GM18907 (cell line): ENCODE results near the gene ADGRD2.

Experiments
- ATAC-seq: cut with Tn5 transposase; IDR thresholded peaks from one replicate; pipeline ENCODE4 v1.9.1; 2021; ENCODE audit warnings: mild to moderate bottlenecking, moderate library complexity; ENCODE audit not compliant: unreplicated experiment

The ADGRD2 gene

DNA sequence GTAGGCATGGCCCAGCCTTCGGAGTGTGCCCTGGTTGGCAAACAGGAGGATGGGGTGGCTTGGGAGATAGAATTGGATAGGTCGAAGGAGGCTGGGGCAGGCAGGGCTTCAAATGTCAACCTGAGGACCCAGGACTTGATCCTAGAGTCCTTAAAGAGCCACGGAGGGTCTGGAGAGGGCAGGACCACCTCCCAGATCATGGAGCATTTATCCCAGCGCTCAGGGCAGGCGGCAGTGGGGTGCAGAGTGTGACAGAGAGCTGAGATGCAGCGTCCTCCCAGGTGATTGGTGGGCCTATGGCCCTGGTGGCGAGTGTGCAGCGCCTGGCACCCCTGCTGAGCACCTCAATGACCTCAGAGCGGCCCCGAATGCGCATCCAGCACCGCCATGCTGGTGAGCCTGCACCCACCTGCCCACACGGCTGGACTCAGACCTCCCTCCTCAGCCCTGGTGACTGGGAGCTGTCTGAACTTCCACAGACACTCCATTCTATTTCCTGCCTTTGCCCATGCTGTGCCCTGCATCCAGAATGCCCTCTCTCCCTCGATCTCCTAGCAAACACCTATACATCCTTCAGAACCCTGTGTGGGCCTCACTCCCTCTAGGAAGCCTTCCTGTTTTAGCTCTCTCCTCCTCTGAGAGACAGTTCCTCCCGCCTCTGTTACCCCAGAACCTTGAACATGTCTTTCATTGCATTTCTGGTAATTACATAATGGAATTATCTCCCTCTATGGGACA is 6.3 kb downstream of the ADGRD2 start:
- ATAC-seq, result no peak

DNA sequence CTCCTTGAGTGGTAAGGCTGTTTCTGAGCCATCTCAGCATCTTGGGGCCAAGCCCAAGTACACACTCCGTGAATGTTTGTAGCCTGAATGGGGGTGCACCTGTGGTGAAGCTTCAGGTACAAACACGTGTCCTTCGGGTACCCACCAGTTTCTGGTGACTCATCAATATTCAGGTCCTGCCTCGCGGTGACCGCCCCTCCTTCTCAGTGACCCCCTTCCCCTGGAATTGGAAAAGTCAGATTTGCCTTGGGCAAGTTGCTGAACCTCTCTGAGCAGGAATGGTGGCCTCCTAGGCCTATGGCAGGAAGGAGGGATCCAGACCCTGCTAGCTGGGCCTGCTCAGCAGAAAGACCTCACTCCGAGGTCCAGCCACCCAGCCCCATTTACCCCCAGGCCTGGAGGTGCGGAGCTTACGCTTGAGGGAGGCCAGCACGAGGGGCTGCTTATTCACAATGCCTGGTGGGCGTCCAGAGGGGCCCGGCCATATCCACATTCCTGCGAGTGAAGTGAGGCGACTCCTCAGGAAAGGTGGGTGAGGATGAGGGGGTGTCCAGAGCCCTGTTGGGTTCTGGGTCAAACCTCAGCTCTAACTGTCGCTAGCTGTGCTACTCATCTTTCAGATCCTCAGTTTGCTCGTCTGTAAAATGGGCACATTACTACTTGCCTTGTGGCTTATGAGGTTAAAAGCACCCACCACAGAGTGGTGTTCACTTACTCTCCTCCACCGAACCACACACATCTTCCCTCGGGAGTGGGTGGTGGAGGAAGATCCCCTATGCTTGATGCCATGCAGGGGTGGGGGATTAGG is 7.0 kb downstream of the ADGRD2 start:
- no peak for ATAC-seq

DNA sequence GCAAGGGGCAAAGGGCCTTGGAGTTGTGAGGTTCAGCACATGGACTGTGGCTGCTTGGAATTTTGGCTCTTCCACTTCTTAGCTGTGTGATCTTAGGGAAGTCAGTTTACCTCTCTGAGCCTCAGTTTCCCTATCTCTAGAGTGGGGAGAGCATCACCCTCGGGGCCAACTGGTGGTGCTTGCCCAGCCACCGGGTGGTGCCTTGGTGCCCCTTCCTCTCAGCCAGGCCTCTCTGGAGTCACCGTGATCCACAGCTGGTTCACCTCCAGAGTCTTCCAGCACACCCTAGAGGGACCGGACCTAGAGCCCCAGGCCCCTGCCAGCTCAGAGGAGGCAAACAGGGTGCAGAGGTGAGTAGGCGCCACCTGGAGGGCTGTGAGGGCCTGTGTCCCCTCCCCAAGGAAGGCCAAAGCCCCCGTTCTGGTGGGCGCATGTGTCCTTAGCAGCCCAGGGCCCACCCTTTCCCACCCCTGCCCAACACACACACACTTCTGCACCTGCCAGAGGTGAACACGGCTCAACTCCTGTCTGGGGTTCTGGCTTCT is 7.7 kb downstream of the ADGRD2 start:
- ATAC-seq, result no peak

DNA sequence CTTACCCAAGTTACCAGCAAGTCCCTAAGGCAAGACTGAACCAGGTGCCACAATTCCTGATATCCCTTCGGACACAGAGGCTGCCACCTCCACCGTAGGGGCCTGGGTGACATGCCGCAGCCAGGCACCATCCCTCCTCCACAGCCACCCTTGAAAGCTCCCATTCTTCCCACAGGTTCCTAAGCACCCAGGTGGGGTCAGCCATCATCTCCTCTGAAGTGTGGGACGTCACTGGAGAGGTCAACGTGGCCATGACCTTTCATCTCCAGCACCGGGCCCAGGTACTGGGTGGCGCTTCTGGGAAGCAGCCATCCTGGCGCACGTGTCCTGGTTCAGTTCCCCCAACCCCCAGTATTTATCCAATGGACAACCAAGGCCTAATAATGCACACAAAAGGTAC is 8.2 kb downstream of the ADGRD2 start:
- no peak for ATAC-seq

DNA sequence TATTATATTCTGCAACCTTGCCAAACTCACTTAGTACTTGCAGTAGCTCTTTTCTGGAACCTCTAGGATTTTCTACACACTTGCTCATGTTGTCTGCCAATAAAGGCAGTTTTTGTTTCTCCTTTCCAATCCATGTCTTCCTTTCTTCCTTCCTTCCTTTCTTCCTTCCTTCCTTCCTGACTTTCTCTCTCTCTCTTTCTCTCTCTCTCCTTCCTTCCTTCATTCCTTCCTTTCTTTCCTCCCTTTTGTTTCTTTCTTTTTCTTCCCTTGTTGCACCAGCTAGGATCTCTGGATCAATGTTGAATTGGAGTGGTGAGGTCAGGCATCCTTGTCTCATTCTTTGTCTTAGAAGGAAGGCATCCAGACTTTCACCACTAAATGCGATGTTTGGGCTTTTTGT is 12.5 kb downstream of the ADGRD2 start:
- ATAC-seq, result no peak

DNA sequence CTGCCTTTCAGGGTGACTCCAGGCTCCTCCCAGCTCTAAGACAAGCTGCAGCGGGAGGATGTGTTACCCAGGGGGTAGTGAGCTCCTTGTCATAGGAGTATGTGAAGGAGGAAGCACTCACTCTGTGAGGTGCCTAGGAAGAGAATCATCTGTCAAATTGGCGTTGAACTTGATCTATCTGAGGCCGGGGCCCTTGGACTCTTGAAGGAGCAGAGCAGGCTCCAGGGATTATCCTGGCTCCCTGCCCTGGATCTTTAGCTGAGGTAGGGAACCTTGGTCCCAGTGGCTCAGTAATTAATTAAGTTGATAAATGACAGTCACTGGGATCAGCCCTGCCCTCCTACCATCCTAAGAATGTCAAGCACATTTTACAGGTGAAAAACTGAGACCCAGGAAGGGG is 15.5 kb downstream of the ADGRD2 start:
- no peak for ATAC-seq

DNA sequence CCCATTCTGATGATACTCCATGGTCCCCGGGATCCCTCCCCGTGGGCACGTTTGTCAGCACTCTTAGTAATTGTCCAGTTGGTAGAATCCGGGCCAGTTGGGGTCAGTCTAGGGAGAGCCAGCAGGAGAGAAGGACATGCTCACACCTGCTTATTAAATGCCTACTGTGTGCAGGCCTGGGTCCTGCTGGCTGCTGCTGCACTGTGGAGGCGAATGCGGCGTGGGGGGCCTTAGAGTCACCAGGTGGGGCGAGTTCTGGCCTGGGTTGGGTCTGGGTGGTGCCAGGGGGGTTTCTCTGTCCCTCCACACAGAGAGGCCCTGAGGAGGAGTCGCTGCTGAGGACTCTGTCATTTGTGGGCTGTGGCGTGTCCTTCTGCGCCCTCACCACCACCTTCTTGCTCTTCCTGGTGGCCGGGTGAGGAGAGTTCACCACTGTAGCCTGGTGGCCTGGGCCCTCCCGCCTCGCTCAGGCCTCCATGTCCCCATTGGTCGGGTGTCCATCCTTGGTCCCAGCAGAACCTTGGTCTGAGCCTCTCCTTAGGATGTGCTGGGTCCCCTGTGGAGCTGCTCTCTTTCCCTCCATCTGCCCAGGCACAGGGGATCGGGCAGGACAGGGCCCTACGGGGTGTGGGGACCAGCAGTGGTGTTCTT is 17.3 kb downstream of the ADGRD2 start:
- no peak for ATAC-seq

DNA sequence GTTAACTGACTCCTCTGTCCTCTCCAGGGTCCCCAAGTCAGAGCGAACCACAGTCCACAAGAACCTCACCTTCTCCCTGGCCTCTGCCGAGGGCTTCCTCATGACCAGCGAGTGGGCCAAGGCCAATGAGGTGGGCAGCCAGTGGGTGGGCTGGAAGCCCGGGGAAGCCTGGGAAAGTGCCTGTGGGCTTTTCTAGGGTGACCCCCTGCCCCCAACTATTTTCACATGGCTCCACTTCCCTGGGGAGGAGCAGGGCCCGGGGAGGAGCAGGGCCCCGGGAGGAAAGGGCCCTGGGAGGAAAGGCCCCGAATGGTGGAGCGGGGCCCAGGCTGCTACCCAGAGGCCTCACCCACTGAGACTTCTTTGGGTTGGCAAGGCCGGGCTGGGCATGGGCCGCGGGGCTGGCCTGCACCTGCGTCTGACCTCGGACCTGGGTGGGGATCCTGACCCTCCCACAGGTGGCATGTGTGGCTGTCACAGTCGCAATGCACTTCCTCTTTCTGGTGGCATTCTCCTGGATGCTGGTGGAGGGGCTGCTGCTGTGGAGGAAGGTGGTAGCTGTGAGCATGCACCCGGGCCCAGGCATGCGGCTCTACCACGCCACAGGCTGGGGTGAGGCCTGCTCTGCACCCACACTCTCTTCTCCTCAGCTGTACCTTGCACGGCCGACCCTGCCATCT is 17.9 kb downstream of the ADGRD2 start:
- ATAC-seq, result no peak

DNA sequence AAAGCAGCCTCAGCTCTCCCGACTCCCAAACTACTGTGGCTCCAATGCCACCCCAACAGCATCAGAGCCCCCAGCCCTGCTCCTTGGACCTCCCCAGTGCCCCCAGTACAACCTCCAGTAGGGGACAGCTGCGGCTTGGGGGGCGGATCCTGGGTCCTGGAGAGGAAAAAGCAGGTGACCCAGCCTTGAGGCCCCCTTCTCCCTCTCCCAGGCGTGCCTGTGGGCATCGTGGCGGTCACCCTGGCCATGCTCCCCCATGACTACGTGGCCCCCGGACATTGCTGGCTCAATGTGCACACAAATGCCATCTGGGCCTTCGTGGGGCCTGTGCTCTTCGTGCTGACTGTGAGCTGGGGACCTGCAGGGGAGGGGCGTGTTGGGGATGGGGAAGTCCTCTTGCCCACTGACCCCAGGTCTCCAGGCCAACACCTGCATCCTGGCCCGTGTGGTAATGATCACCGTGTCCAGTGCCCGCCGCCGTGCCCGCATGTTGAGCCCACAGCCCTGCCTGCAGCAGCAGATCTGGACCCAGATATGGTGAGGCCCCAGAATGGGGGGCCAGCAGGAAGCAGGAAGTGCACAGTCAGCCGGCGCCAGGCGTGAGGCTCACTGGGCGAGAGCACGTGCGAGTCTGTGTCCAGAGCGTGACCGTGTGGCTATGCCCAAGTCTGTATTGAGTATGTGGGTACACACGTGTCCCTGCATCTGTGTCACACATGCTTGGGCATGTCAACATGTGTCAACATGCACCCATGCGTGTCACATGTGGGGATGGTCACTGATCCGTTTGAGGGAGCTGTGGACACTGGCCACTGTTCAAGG is 19.0 kb downstream of the ADGRD2 start:
- no peak for ATAC-seq

DNA sequence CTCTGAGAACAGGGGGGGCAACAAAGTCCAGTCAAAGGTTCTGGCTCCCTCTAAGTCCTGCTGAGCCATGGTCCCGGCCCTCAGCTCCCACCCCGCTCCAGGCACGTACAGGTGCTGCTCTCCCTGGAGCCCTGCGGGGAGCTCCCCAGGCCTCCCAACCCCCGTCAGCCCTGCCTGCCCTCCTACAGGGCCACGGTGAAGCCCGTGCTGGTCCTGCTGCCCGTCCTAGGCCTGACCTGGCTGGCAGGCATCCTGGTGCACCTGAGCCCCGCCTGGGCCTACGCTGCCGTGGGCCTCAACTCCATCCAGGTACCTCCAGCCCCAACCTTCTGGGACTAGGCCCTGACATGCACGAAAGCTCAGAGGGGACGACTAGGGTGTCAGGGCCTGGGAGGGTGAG is 20.1 kb downstream of the ADGRD2 start:
- ATAC-seq, result no peak

DNA sequence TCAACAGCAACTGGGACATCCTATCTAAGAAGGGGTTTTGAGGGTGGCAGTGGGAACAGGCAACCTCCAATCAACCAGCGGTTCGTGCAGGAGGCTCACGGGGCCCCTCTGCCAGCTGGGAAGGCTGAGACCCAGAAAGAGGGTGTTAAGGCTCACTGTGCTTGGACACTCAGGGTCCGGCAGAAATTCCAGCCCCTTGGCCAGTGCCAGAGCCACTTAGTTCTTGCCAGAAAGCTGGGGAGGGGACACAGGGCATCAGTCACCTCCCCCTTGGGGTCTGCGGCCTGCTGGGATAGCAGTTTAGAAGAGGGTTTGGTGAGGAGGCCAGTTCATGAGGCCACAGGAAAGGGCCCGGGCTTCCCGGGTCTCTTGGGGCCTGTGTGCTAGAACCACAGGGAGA is 20.5 kb downstream of the ADGRD2 start:
- no peak for ATAC-seq

DNA sequence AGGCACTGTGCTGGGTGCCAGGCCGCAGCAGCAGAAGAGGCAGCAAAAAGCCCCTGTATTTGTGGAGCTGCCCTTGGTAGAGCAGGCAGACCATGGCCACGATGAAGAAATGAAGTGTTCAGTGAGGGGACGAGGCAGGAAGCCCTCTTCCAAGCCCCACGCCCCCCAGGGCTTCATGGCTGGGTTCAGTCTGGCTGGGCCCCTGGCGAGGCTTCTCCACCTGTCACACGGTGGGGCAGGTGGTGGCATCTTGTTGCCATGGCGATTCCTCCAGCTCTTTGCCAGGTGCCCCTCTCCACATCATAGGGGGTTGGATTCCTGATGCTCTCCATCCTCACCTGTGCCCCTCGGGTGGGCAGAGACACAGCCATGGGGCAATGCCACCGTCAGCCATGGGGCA is 21.5 kb downstream of the ADGRD2 start:
- ATAC-seq, result no peak

DNA sequence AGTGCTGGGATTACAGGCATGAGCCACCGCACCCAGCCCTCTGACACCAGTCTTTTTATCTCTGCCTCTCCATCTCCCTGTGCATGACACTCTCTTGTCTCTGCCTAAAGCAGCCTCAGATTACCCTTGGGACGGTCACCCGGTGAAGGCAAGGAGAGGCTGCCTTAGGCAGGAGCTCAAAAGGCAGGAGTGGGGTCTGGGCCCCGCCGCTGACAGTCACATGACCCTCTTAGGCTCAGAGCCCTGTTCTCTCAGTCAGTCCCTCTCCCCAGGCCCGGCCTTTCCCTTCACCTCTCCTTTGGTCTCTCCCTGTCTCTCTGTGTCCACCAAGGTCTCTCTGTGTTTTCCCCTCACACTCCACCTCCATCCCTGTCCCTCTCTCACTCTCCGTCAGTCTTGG is 22.5 kb downstream of the ADGRD2 start:
- ATAC-seq, result no peak

DNA sequence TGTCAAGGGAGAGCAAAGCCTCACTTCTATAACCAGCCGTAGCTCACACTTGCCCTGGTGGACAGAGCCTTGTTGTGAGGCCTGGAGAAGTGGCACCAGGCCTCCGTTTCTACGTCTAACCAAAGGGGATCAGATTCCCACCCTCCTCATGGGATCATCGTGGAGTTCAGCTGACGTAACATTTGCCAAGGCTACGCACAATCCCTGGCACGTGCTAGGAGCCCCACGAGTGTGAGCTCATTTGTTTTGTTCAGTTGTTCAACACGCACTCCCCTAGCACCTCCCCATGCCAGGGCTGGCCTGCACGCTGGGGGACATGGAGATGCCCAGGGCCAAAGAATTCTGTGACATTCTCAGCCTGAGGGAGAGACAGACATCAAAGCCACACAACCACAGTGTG is 23.1 kb downstream of the ADGRD2 start:
- ATAC-seq, result no peak

DNA sequence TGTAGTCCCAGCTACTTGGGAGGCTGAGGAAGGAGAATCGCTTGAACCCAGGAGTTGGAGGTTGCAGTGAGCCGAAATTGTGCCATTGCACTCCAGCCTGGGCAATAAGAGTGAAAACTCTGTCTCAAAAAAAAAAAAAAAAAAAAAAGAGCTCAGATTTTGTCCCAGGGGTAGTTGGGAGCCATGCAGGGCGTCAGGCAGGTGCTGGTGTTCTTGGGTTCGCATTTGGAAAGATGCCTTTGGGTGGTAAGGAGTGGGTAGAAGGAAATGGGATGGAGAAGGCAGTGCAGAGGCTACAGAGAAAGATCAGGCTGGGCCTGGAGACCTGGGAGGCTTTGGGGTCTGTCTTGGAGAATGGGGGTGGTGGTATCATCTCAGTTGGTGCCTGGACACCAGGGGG is 23.9 kb downstream of the ADGRD2 start:
- no peak for ATAC-seq

DNA sequence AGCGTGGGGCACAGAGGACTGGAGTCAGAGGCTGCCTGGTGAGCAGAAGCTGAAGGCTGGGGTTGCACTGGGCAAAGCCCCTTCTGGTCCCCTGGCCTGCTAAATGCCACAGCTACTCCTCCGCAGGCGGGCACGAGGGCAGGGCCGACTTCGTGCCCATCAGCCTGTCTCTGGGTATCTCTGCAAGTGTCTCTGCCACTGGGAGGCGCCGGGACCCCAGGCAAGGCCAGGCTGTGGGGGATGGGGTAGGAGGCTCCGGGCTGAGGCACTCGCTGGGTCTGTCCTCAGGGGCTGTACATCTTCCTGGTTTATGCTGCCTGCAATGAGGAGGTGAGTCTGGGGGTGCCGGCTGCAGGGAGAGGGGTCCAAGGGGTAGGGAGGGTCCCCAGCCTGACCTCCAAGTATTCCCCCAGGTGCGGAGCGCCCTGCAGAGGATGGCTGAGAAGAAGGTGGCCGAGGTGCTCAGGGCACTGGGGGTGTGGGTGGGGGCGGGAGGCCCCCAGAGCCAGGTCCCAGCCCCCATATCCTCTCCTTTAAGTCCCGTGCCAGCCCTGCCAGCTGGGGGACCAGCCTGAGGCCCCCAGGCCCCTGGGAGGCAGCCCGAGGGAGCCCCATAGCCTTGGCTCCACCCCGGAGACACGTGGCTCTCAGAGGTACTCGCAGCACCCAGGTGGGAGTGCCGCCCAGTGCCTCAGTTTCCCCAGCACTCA is 25.1 kb downstream of the ADGRD2 start:
- ATAC-seq, result no peak

DNA sequence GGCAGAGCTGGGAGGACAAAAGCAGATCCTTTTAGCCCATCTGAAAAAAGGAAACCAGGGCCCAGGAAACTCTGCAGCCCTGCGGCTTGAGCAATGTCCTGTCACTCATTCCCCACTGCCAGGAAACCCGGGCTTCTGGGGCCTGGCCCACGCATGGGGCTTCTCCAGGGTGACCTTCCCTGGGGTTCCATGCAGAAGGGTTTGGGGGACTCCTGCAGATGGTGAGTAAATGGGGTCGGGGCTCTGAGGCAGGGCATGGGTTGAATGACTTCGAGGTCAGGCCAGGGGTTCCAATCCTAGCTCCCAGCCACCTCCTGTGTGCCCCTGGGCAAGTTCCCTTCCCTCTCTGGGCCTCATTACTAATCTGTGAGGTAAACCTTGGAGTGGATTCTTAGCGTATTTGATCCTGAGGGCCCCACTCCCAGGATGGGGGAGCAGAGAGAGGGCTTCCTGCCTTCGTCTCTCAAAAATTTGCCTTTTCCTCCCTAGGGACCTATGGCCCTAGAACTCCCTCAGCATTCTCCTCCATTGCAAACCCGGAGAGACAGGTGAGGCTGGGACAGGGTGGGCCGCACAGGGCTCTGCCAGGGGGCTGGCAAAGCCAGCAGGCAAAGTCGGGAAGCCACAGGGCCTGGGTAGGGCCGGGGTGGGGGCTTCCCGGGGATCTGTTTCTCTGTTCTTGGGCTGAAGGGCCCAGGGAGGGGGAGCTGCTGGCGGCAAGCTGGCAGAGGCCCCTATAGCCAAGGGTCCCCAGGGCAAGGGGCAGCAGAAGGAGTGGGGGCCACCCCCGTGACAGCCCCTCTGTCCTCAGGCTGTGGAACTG is 25.8 kb downstream of the ADGRD2 start:
- no peak for ATAC-seq

DNA sequence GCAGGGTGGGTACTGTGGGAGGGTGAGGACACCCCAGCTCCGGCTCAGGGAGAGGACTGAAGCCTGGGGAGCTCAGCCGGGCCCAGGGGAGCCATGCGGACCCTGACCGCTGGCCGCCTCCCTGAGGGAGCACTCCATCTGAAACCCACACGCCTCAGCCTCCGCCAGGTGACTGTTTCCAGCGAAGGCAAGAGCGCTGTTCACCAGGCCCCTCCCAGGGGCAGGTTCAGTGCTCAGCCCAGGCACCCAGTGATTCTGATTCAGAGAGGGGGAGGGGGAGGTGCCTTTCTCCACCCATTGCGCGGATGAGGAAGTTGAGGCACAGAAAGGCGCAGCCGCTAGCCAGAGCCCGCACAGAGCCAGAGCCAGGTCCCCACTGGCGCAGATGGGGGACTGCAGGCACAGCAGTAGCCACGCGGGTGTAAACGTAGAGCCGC is 27.0 kb downstream of the ADGRD2 start:
- ATAC-seq, result no peak
